Thyroid gland (tissue), 4 donors: ENCODE results near the gene FGF19.

Source experiments
- CTCF ChIP-seq, 6 experiments: fragments of 200-600 bp in 3 of 6; fragments of 450-650 bp in 3 of 6; sonication (generic) in 3 of 6; IDR thresholded peaks; one replicate each; pipeline ENCODE4 v1.5.1; 2016 to 2019; ENCODE audit warnings: antibody characterized with exemption in 6 of 6, mild to moderate bottlenecking in 2 of 6, inconsistent platforms in 1 of 6, moderate library complexity in 1 of 6
- POLR2A ChIP-seq, 2 donors: fragments of 450-650 bp; IDR thresholded peaks; one replicate each; pipeline ENCODE4 v1.6.1; 2017; ENCODE audit warnings: antibody characterized with exemption in 2 of 2, mild to moderate bottlenecking in 2 of 2, moderate library complexity in 1 of 2

GRCh38 chr11:69697469-69697843 lies 6.4 kb downstream of the FGF19 start:
- TF ChIP-seq POLR2A (IDR thresholded peaks at IDR 0.05) (no peak), CTCF (IDR thresholded peaks at IDR 0.05) (no peak)
